Right ventricle myocardium inferior (tissue), 1 donor: ENCODE measurements around the gene EXOC4. TPM values are rescaled to one million over a fixed set of nuclear protein-coding genes. Genes with fewer than 3 reads are reported as not detected.
"Not testable (repeated sequence)": the region's sequence is repeated elsewhere in the genome, so short reads cannot be mapped to it uniquely, and the experiment has no call there.

Experiments used
- ATAC-seq: fragments of 200-7000 bp; cut with Tn5 transposase; one replicate; pipeline ENCODE4 v1.9.1; 2020; ENCODE audit warnings: mild to moderate bottlenecking, moderate library complexity
- DNase-seq: peaks from one replicate; pipeline ENCODE4 v3.0.0; 2021; ENCODE audit errors: missing footprints
- intact Hi-C: fragments of 100-400 bp; cut with DNase I; formaldehyde crosslinking; loops from one replicate; pipeline ENCODE4 v1.11.0; 2022
- total RNA-seq: library from RNA; stranded (reverse); fragmentation: NEBNext Ultra II Directional; extraction: Animal tissue kit (Norgen Biotek cat#: 25700); gene quantifications from one replicate; pipeline ENCODE4 v1.2.1, GENCODE V29; 2021
- donor health status: DM: no; HTN: yes; CAD: no; lungs with severe emphysema.

The EXOC4 gene
- total RNA-seq, 1 donor from 2014 or later, result 36.8 TPM

GRCh38 chr7:133869556-133869955 is 616.7 kb downstream of the EXOC4 start:
- ATAC-seq (no peak), DNase-seq (no peak)
- intact Hi-C loops, result no loop called here

GRCh38 chr7:133871757-133872156 is 618.9 kb downstream of the EXOC4 start:
- ATAC-seq (no peak), DNase-seq (no peak)
- intact Hi-C loops, result no loop called here

- DNase-seq (no peak), ATAC-seq (no peak)
- intact Hi-C loops, result no loop called here
Measured at GRCh38 chr7:133873187-133873586, 620.3 kb downstream of the EXOC4 start.

- ATAC-seq (no peak), DNase-seq (no peak)
- intact Hi-C loops, result no loop called here
Measured at GRCh38 chr7:133873631-133874030, 620.8 kb downstream of the EXOC4 start.

- DNase-seq (no peak), ATAC-seq (no peak)
- intact Hi-C loops, result no loop called here
Measured at GRCh38 chr7:133883591-133883990, 630.7 kb downstream of the EXOC4 start.

GRCh38 chr7:133885213-133885612 is 632.3 kb downstream of the EXOC4 start:
- ATAC-seq, result no peak
- no peak for DNase-seq
- intact Hi-C loops, result no loop called here

- ATAC-seq, result no peak
- no peak for DNase-seq
- intact Hi-C loops, result no loop called here
Measured at GRCh38 chr7:133886086-133886485, 633.2 kb downstream of the EXOC4 start.

- intact Hi-C loops, result no loop called here
- ATAC-seq (no peak), DNase-seq (no peak)
Measured at GRCh38 chr7:133886797-133887196, 633.9 kb downstream of the EXOC4 start.

- intact Hi-C loops, result no loop called here
- ATAC-seq, result no peak
- no peak for DNase-seq
Measured at GRCh38 chr7:133887459-133887858, 634.6 kb downstream of the EXOC4 start.

GRCh38 chr7:133888061-133888930 is 635.4 kb downstream of the EXOC4 start:
- DNase-seq, result no peak
- ATAC-seq, result no peak
- intact Hi-C loops, result no loop called here

- DNase-seq, result no peak
- intact Hi-C loops, result no loop called here
- no peak for ATAC-seq
Measured at GRCh38 chr7:133904776-133905175, 651.9 kb downstream of the EXOC4 start.

GRCh38 chr7:133906553-133906952 is 653.7 kb downstream of the EXOC4 start:
- ATAC-seq, DNase-seq, intact Hi-C loops: not testable (repeated sequence)

GRCh38 chr7:133910761-133911160 is 657.9 kb downstream of the EXOC4 start:
- no peak for ATAC-seq
- intact Hi-C loops, result no loop called here
- DNase-seq, result no peak

GRCh38 chr7:133911724-133912123 is 658.8 kb downstream of the EXOC4 start:
- no peak for DNase-seq
- no peak for ATAC-seq
- intact Hi-C loops, result no loop called here

- intact Hi-C loops, result no loop called here
- no peak for ATAC-seq
- DNase-seq, result no peak
Measured at GRCh38 chr7:133912916-133913697, 660.2 kb downstream of the EXOC4 start.

GRCh38 chr7:133916621-133917020 is 663.7 kb downstream of the EXOC4 start:
- ATAC-seq (no peak), DNase-seq (no peak)
- intact Hi-C loops, result no loop called here

GRCh38 chr7:133919810-133920209 is 666.9 kb downstream of the EXOC4 start:
- ATAC-seq, result no peak
- intact Hi-C loops, result no loop called here
- DNase-seq, result no peak

GRCh38 chr7:133921635-133922182 is 668.8 kb downstream of the EXOC4 start:
- intact Hi-C loops, result no loop called here
- ATAC-seq (no peak), DNase-seq (no peak)

GRCh38 chr7:133923974-133924373 is 671.1 kb downstream of the EXOC4 start:
- no peak for ATAC-seq
- no peak for DNase-seq
- intact Hi-C loops, result no loop called here

GRCh38 chr7:133931053-133931452 is 678.2 kb downstream of the EXOC4 start:
- ATAC-seq (no peak), DNase-seq (no peak)
- intact Hi-C loops, result no loop called here
